Astrocyte (in vitro differentiated cells and primary cell): Measurements from ENCODE around the gene XXYLT1. TPM values are rescaled to one million over a fixed set of nuclear protein-coding genes. Genes with fewer than 3 reads are reported as not detected.

Experiments
- DNase-seq: peaks from one replicate; pipeline ENCODE4 v3.0.0-alpha.2; 2010; ENCODE audit warnings: low read depth
- FAIRE-seq: peaks from 2 replicates; lab custom pipeline; 2011; peaks lifted over from hg19 to GRCh38; lab: Jason Lieb, UNC
- H2AFZ ChIP-seq: 2 replicates; pipeline ENCODE4 v1.6.0; 2012; ENCODE audit warnings: low read depth, low read length, inconsistent platforms
- H3K27ac ChIP-seq: 2 replicates; pipeline ENCODE4 v1.5.1; 2011; ENCODE audit warnings: low read depth, low read length, inconsistent platforms
- H3K27me3 ChIP-seq: 2 replicates; pipeline ENCODE4 v1.6.0; 2011; ENCODE audit warnings: low read length, inconsistent platforms; ENCODE audit not compliant: insufficient read depth
- H3K36me3 ChIP-seq: 2 replicates; pipeline ENCODE4 v1.5.1; 2011; ENCODE audit warnings: low read length, inconsistent platforms; ENCODE audit not compliant: insufficient read depth
- H3K4me1 ChIP-seq: 2 replicates; pipeline ENCODE4 v1.5.1; 2011; ENCODE audit warnings: low read length, inconsistent platforms; ENCODE audit not compliant: insufficient read depth
- H3K4me2 ChIP-seq: 2 replicates; pipeline ENCODE4 v1.6.0; 2012; ENCODE audit warnings: low read length, inconsistent platforms
- H3K4me3 ChIP-seq: 2 replicates; pipeline ENCODE4 v1.5.1; 2011; ENCODE audit warnings: low read depth, mild to moderate bottlenecking, low read length, inconsistent platforms; ENCODE audit not compliant: insufficient read depth
- H3K79me2 ChIP-seq: 2 replicates; pipeline ENCODE4 v1.6.0; 2012; ENCODE audit warnings: mild to moderate bottlenecking, low read length, inconsistent platforms; ENCODE audit not compliant: insufficient read depth
- H3K9ac ChIP-seq: 2 replicates; pipeline ENCODE4 v1.6.0; 2012; ENCODE audit warnings: mild to moderate bottlenecking, low read length, inconsistent platforms
- H3K9me3 ChIP-seq: 2 replicates; pipeline ENCODE4 v1.5.1; 2012; ENCODE audit warnings: low read depth, mild to moderate bottlenecking, low read length, inconsistent platforms; ENCODE audit not compliant: insufficient read depth
- H4K20me1 ChIP-seq: 2 replicates; pipeline ENCODE4 v1.6.0; 2012; ENCODE audit warnings: low read length, inconsistent platforms; ENCODE audit not compliant: insufficient read depth
- H3K27ac Mint-ChIP-seq: one replicate; pipeline ENCODE4 v1.8.0; 2021; ENCODE audit warnings: mild to moderate bottlenecking, mixed read lengths; ENCODE audit not compliant: unreplicated experiment
- H3K27me3 Mint-ChIP-seq: one replicate; pipeline ENCODE4 v1.8.0; 2021; ENCODE audit warnings: low read depth, mixed read lengths; ENCODE audit not compliant: unreplicated experiment
- H3K36me3 Mint-ChIP-seq: one replicate; pipeline ENCODE4 v1.8.0; 2021; ENCODE audit warnings: low read depth, mixed read lengths; ENCODE audit not compliant: unreplicated experiment
- H3K4me1 Mint-ChIP-seq: one replicate; pipeline ENCODE4 v1.8.0; 2021; ENCODE audit warnings: low read depth, mixed read lengths; ENCODE audit not compliant: unreplicated experiment
- H3K4me3 Mint-ChIP-seq: one replicate; pipeline ENCODE4 v1.8.0; 2021; ENCODE audit warnings: mild to moderate bottlenecking, moderate library complexity, mixed read lengths; ENCODE audit not compliant: unreplicated experiment
- H3K9me3 Mint-ChIP-seq: one replicate; pipeline ENCODE4 v1.8.0; 2021; ENCODE audit warnings: mild to moderate bottlenecking, mixed read lengths; ENCODE audit not compliant: unreplicated experiment
- EZH2 ChIP-seq: IDR thresholded peaks from 2 replicates; pipeline ENCODE4 v1.6.1; 2012; ENCODE audit warnings: mild to moderate bottlenecking, low read length, inconsistent platforms; ENCODE audit not compliant: insufficient read depth
- total RNA-seq: library from RNA; stranded (reverse); gene quantifications from 2 replicates; pipeline ENCODE4 v1.2.1, GENCODE V29; 2021
- TF ChIP-seq, protein P1 (sequence below): IDR thresholded peaks from 2 replicates; pipeline ENCODE4 v1.5.1; 2011; ENCODE audit warnings: low read depth, mild to moderate bottlenecking, inconsistent platforms, low read length, moderate library complexity; ENCODE audit not compliant: insufficient read depth

XXYLT1 gene
- total RNA-seq, 1 donor from 2014 or later: 26.2 TPM

DNA sequence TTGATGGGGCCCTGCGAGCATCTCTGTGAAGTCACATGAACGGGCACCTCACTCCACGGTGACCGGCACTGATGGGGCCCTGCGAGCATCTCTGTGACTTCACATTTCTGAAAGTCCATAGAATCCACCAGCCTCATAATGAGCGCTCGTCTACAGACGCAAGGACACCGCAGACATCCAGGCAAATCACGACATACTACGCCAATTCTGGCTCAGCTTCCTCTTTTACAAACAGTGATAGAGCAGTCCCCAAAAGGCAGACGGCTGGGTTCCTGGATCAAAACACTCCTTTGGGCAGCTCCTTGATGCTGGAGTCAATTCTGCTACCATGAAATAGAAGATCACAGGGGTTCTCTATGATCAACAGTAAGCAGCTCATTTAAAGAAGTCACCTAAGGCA lies 125.4 kb downstream of the XXYLT1 start:
- Histone ChIP-seq H3K4me2 (no peak overlapping the region), H2AFZ (no peak overlapping the region), H3K27me3 (no peaks in the 10 kb centered on the region), H3K9me3 (no peaks in the 10 kb centered on the region), H4K20me1 (no peaks in the 10 kb centered on the region), H3K79me2 (peaks cover under 1% of the 10 kb centered on the region), H3K9ac (no peak overlapping the region), H3K4me3 (no peak overlapping the region), H3K36me3 (no peaks in the 10 kb centered on the region), H3K27ac (no peak overlapping the region), H3K4me1 (peaks cover 3% of the 10 kb centered on the region)
- DNase-seq (no peak), FAIRE-seq (no peak)
- TF ChIP-seq EZH2: no peak
- TF ChIP-seq, protein P1, sequence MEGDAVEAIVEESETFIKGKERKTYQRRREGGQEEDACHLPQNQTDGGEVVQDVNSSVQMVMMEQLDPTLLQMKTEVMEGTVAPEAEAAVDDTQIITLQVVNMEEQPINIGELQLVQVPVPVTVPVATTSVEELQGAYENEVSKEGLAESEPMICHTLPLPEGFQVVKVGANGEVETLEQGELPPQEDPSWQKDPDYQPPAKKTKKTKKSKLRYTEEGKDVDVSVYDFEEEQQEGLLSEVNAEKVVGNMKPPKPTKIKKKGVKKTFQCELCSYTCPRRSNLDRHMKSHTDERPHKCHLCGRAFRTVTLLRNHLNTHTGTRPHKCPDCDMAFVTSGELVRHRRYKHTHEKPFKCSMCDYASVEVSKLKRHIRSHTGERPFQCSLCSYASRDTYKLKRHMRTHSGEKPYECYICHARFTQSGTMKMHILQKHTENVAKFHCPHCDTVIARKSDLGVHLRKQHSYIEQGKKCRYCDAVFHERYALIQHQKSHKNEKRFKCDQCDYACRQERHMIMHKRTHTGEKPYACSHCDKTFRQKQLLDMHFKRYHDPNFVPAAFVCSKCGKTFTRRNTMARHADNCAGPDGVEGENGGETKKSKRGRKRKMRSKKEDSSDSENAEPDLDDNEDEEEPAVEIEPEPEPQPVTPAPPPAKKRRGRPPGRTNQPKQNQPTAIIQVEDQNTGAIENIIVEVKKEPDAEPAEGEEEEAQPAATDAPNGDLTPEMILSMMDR: no peak
- H3K4me3 Mint-ChIP-seq: no peak overlapping the region
- H3K27me3 Mint-ChIP-seq: no peaks in the 10 kb centered on the region
- H3K27ac Mint-ChIP-seq: no peak overlapping the region
- peaks cover 18% of the 10 kb centered on the region for H3K4me1 Mint-ChIP-seq
- peaks cover 14% of the 10 kb centered on the region for H3K36me3 Mint-ChIP-seq
- peaks cover 11% of the 10 kb centered on the region for H3K9me3 Mint-ChIP-seq

DNA sequence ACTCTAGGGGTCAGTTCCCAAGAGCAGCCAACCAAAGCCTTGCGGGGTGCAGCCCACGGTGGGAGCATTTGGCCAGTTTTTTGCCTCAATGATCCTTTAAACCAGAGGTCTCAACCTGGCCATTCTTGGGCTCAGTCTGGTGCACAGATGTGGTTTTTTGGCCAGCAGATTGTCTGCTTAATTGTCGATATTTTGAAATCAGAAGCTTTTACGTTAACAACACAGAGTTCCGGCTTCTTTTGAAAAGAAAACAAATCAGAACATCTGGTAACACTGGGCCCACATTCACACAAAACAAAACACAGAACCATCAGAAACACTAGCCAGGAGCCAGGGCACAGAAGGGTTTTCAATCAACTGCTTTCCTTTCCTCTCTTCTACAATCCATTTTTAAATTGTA lies 127.7 kb downstream of the XXYLT1 start:
- H3K36me3 ChIP-seq: no peaks in the 10 kb centered on the region
- H2AFZ ChIP-seq: no peak overlapping the region
- TF ChIP-seq EZH2: no peak
- TF ChIP-seq, protein P1: no peak
- no peaks in the 10 kb centered on the region for H3K27me3 ChIP-seq
- peaks cover 8% of the 10 kb centered on the region for H3K4me1 ChIP-seq
- DNase-seq (no peak), FAIRE-seq (no peak)
- H3K4me3 ChIP-seq: no peak overlapping the region
- H3K36me3 Mint-ChIP-seq: peaks cover 16% of the 10 kb centered on the region
- H3K4me2 ChIP-seq: no peak overlapping the region
- H3K4me3 Mint-ChIP-seq: no peak overlapping the region
- H3K27me3 Mint-ChIP-seq: no peaks in the 10 kb centered on the region
- H4K20me1 ChIP-seq: no peaks in the 10 kb centered on the region
- peaks cover 13% of the 10 kb centered on the region for H3K9me3 Mint-ChIP-seq
- no peak overlapping the region for H3K27ac ChIP-seq
- H3K27ac Mint-ChIP-seq: no peak overlapping the region
- peaks cover 4% of the 10 kb centered on the region for H3K9me3 ChIP-seq
- peaks cover 8% of the 10 kb centered on the region for H3K4me1 Mint-ChIP-seq
- H3K79me2 ChIP-seq: no peaks in the 10 kb centered on the region
- H3K9ac ChIP-seq: no peak overlapping the region

DNA sequence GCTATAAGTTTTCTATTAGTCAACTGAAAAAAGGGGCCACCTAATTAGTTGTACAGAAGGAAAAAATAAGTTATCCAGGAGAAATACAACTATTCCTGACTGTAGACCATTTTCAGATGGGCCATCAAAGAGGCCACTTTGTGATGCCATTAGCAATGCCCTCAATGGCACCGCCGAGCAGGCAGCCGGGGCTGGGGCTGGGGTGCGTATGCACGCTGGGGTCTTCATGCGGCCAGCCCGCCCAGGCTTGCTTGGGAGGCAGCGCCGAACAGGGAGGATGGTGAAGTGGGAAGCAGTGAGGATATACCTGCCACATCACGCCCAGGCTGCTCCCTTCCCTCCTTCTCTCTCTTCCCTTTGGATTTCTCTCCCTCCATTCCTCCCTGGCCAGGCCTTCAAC lies 128.4 kb downstream of the XXYLT1 start:
- Histone ChIP-seq H3K9ac (no peak overlapping the region), H3K27ac (no peak overlapping the region), H3K36me3 (no peaks in the 10 kb centered on the region), H4K20me1 (no peaks in the 10 kb centered on the region), H3K4me3 (no peak overlapping the region), H3K9me3 (peaks cover 4% of the 10 kb centered on the region), H3K4me2 (no peak overlapping the region), H3K79me2 (no peaks in the 10 kb centered on the region), H3K27me3 (no peaks in the 10 kb centered on the region), H2AFZ (no peak overlapping the region), H3K4me1 (peaks cover 8% of the 10 kb centered on the region)
- Mint-ChIP-seq H3K4me1 (peaks cover 4% of the 10 kb centered on the region), H3K36me3 (peaks cover 16% of the 10 kb centered on the region), H3K27ac (no peak overlapping the region), H3K27me3 (no peaks in the 10 kb centered on the region), H3K9me3 (peaks cover 13% of the 10 kb centered on the region), H3K4me3 (no peak overlapping the region)
- no peak for TF ChIP-seq EZH2
- TF ChIP-seq, protein P1: no peak
- DNase-seq: no peak
- FAIRE-seq: no peak
